Smooth muscle cell (in vitro differentiated cells): Measurements from ENCODE around the gene CD164L2. TPM values are rescaled to one million over a fixed set of nuclear protein-coding genes. Genes with fewer than 3 reads are reported as not detected.
A peak's percentile ranks its signal among the peaks of the same experiment; 100 is the strongest.

Source experiments
- DNase-seq: peaks from one replicate; lab custom pipeline; 2025; ENCODE audit not compliant: unreplicated experiment; lab: John Stamatoyannopoulos, UW
- H2AFZ ChIP-seq: fragments of 200-600 bp; sonication (generic); 2 replicates; pipeline ENCODE4 v1.6.0; 2016; ENCODE audit warnings: antibody characterized with exemption, low read depth, mild to moderate bottlenecking
- H3F3A ChIP-seq: fragments of 200-600 bp; sonication (generic); 2 replicates; pipeline ENCODE4 v1.6.0; 2017; ENCODE audit warnings: antibody characterized with exemption, low read depth
- H3K27ac ChIP-seq: fragments of 200-600 bp; sonication (generic); 2 replicates; pipeline ENCODE4 v1.5.1; 2016; ENCODE audit warnings: low read depth, mild to moderate bottlenecking
- H3K27me3 ChIP-seq: fragments of 200-600 bp; sonication (generic); 2 replicates; pipeline ENCODE4 v1.6.1; 2016; ENCODE audit warnings: low read depth, mild to moderate bottlenecking
- H3K36me3 ChIP-seq: fragments of 200-600 bp; sonication (generic); 2 replicates; pipeline ENCODE4 v1.5.1; 2016; ENCODE audit warnings: low read depth
- H3K4me1 ChIP-seq: fragments of 200-600 bp; sonication (generic); 2 replicates; pipeline ENCODE4 v1.5.1; 2016; ENCODE audit warnings: low read depth
- H3K4me2 ChIP-seq: fragments of 200-600 bp; sonication (generic); 2 replicates; pipeline ENCODE4 v1.6.0; 2016; ENCODE audit warnings: mild to moderate bottlenecking
- H3K4me3 ChIP-seq: fragments of 200-600 bp; sonication (generic); 2 replicates; pipeline ENCODE4 v1.5.1; 2016; ENCODE audit warnings: mild to moderate bottlenecking
- H3K79me2 ChIP-seq: fragments of 200-600 bp; sonication (generic); 2 replicates; pipeline ENCODE4 v1.6.0; 2016; ENCODE audit warnings: low read depth, mild to moderate bottlenecking
- H3K9ac ChIP-seq: fragments of 200-600 bp; sonication (generic); 2 replicates; pipeline ENCODE4 v1.6.0; 2016; ENCODE audit warnings: low read depth
- H3K9me3 ChIP-seq: fragments of 200-600 bp; sonication (generic); replicated peaks from 2 replicates; pipeline ENCODE4 v1.5.1; 2016; ENCODE audit warnings: low read depth
- H4K20me1 ChIP-seq: fragments of 200-600 bp; sonication (generic); 2 replicates; pipeline ENCODE4 v1.6.0; 2016; ENCODE audit warnings: low read depth
- CTCF ChIP-seq: fragments of 200-600 bp; sonication (generic); IDR thresholded peaks from 2 replicates; pipeline ENCODE4 v1.5.1; 2017; ENCODE audit warnings: borderline replicate concordance, mild to moderate bottlenecking, antibody characterized with exemption; ENCODE audit not compliant: insufficient read depth, poor library complexity, severe bottlenecking
- WGBS: methylation state at CpG from one replicate; pipeline ENCODE4 v1.1.7; 2016; ENCODE audit warnings: low lambda C conversion rate; 5-methylcytosine and 5-hydroxymethylcytosine counted together
- polyA plus RNA-seq: library from polyadenylated mRNA; unstranded; fragments of >200 nt; fragmentation: Nextera tagmentation; extraction: Ambion mirVana; gene quantifications from 2 replicates; pipeline ENCODE4 v1.2.1, GENCODE V29; 2016
- total RNA-seq: library from RNA; depleted of rRNA; stranded (reverse); fragments of >200 nt; gene quantifications from 2 replicates; pipeline ENCODE4 v1.2.3, GENCODE V29; 2014

CD164L2 gene
- total and polyA plus RNA-seq, 2 experiments from 2014 or later: 0.31 to 0.45 TPM

GRCh38 chr1:27397749-27398148 lies 14.6 kb upstream of the CD164L2 start:
- Histone ChIP-seq H3K4me1 (peaks cover 3% of the 10 kb centered on the region), H3K36me3 (no peaks in the 10 kb centered on the region), H4K20me1 (no peaks in the 10 kb centered on the region), H3K27me3 (no peaks in the 10 kb centered on the region), H3K79me2 (no peaks in the 10 kb centered on the region), H3K9me3 (no peaks in the 10 kb centered on the region), H3K9ac (no peak overlapping the region), H3K4me3 (no peak overlapping the region), H3K27ac (no peak overlapping the region), H2AFZ (no peak overlapping the region), H3K4me2 (no peak overlapping the region), H3F3A (peaks cover 5% of the 10 kb centered on the region)
- no peak for DNase-seq
- TF ChIP-seq CTCF: no peak
- 77% methylated on average over 7 of the region's 7 CpGs for WGBS

GRCh38 chr1:27397110-27397509 lies 14.0 kb upstream of the CD164L2 start:
- 93% methylated on average over 3 of the region's 3 CpGs for WGBS
- Histone ChIP-seq H3K4me2 (no peak overlapping the region), H3K27me3 (no peaks in the 10 kb centered on the region), H3K4me1 (no peaks in the 10 kb centered on the region), H3K36me3 (no peaks in the 10 kb centered on the region), H3K27ac (no peak overlapping the region), H3K4me3 (no peak overlapping the region), H3K79me2 (no peaks in the 10 kb centered on the region), H2AFZ (no peak overlapping the region), H3F3A (peaks cover 5% of the 10 kb centered on the region), H3K9me3 (no peaks in the 10 kb centered on the region), H4K20me1 (no peaks in the 10 kb centered on the region), H3K9ac (no peak overlapping the region)
- no peak for DNase-seq
- TF ChIP-seq CTCF: no peak

GRCh38 chr1:27395441-27396195 lies 12.5 kb upstream of the CD164L2 start:
- Histone ChIP-seq H3K27ac (no peak overlapping the region), H3K9ac (no peak overlapping the region), H3K4me3 (no peak overlapping the region), H3K79me2 (no peaks in the 10 kb centered on the region), H4K20me1 (no peaks in the 10 kb centered on the region), H3K27me3 (no peaks in the 10 kb centered on the region), H3K36me3 (no peaks in the 10 kb centered on the region), H3K4me1 (peaks cover 4% of the 10 kb centered on the region), H3K9me3 (no peaks in the 10 kb centered on the region), H2AFZ (no peak overlapping the region), H3F3A (peaks cover 5% of the 10 kb centered on the region), H3K4me2 (peak overlapping the region; percentile 2)
- DNase-seq: no peak
- 13% methylated on average over 10 of the region's 10 CpGs for WGBS
- TF ChIP-seq CTCF: peak; percentile 98

- Histone ChIP-seq H2AFZ (no peak overlapping the region), H3K27me3 (no peaks in the 10 kb centered on the region), H3K79me2 (no peaks in the 10 kb centered on the region), H4K20me1 (no peaks in the 10 kb centered on the region), H3K4me3 (no peak overlapping the region), H3K9ac (no peak overlapping the region), H3K27ac (peak overlapping the region; percentile 35), H3K36me3 (no peaks in the 10 kb centered on the region), H3K4me2 (peak overlapping the region; percentile 2), H3K9me3 (no peaks in the 10 kb centered on the region), H3K4me1 (peaks cover 4% of the 10 kb centered on the region), H3F3A (peaks cover 5% of the 10 kb centered on the region)
- no peak for TF ChIP-seq CTCF
- WGBS: 80% methylated on average over 1 of the region's 1 CpG
- DNase-seq: no peak
Observed at GRCh38 chr1:27394925-27395324, 11.8 kb upstream of the CD164L2 start.
